Mucosa of descending colon (tissue), 3 donors: ENCODE results near the gene TASP1. TPM values are rescaled to one million over a fixed set of nuclear protein-coding genes. Genes with fewer than 3 reads are reported as not detected.

Experiments used
- ATAC-seq: fragments of 200-7000 bp; cut with Tn5 transposase; one replicate; pipeline ENCODE4 v1.9.1; 2020; ENCODE audit warnings: mild to moderate bottlenecking, moderate library complexity
- DNase-seq, 3 donors: peaks; one replicate each; pipeline ENCODE4 v3.0.0-alpha.2; 2020
- H3K36me3 ChIP-seq: fragments of 200-600 bp; one replicate; pipeline ENCODE4 v1.8.0; 2021; ENCODE audit warnings: low read depth, mild to moderate bottlenecking
- H3K4me1 ChIP-seq: fragments of 200-600 bp; one replicate; pipeline ENCODE4 v1.8.0; 2021; ENCODE audit warnings: low read depth, mild to moderate bottlenecking
- H3K4me3 ChIP-seq: fragments of 200-600 bp; one replicate; pipeline ENCODE4 v1.8.0; 2021; ENCODE audit warnings: mild to moderate bottlenecking
- H3K9me3 ChIP-seq: fragments of 200-600 bp; one replicate; pipeline ENCODE4 v1.8.0; 2021; ENCODE audit warnings: mild to moderate bottlenecking
- CTCF ChIP-seq: fragments of 200-600 bp; IDR thresholded peaks from one replicate; pipeline ENCODE4 v1.8.0; 2022; ENCODE audit warnings: antibody characterized with exemption, mild to moderate bottlenecking
- intact Hi-C, 2 donors: fragments of 100-400 bp; cut with DNase I in 1 of 2; cut with micrococcal nuclease in 1 of 2; formaldehyde crosslinking; loops; one replicate each; pipeline versions ENCODE4 v1.11.0 to v1.11.1; 2022; cut with DNase I, micrococcal nuclease
- total RNA-seq, 3 donors: library from RNA; stranded (reverse); fragmentation: NEBNext Ultra II Directional in 2 of 3; extraction: Animal tissue kit (Norgen Biotek cat#: 25700) in 2 of 3; gene quantifications; one replicate each; pipeline versions ENCODE4 v1.2.1 to v1.2.4, GENCODE V29; 2021 to 2023
- donor health status: DM: no; HTN: no; CAD: no; lungs with moderate emphysema.
- donor health status: DM: no; HTN: no; CAD: no.
- donor health status: DM: no; HTN: yes; CAD: no.

TASP1 gene
- total RNA-seq, 3 donors from 2014 or later = 13.3 to 15.0 (median 13.8) TPM

DNA sequence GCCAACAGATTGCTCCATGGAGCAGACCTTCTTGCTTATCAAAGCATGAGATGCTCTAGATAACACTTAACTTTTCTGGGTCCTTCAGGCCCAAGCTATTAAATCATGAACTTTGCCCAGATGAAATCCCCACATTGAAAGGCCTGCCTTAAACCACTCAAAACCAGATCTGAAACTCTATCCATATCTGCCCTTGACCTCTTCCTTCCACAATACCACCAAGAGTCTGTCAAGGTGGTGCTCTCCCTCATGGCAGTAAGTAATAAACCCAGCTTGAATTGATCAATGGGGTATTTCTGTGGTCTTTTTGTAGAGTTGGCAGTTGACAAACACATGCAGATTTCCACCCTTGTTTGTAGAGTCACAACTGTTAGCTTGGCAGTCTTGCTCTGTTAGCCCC is 282.1 kb downstream of the TASP1 start:
- DNase-seq (no peak), ATAC-seq (no peak)
- no peaks in the 10 kb centered on the region for H3K9me3 ChIP-seq
- no peaks in the 10 kb centered on the region for H3K36me3 ChIP-seq
- intact Hi-C loops = no loop called here
- TF ChIP-seq CTCF = no peak
- no peak overlapping the region for H3K4me3 ChIP-seq
- H3K4me1 ChIP-seq = no peaks in the 10 kb centered on the region

- H3K4me1 ChIP-seq = no peaks in the 10 kb centered on the region
- DNase-seq (no peak), ATAC-seq (no peak)
- H3K9me3 ChIP-seq = no peaks in the 10 kb centered on the region
- H3K4me3 ChIP-seq = no peak overlapping the region
- no peak for TF ChIP-seq CTCF
- H3K36me3 ChIP-seq = no peaks in the 10 kb centered on the region
- intact Hi-C loops = no loop called here
Measured at GRCh38 chr20:13355941-13356486, 282.7 kb downstream of the TASP1 start.

DNA sequence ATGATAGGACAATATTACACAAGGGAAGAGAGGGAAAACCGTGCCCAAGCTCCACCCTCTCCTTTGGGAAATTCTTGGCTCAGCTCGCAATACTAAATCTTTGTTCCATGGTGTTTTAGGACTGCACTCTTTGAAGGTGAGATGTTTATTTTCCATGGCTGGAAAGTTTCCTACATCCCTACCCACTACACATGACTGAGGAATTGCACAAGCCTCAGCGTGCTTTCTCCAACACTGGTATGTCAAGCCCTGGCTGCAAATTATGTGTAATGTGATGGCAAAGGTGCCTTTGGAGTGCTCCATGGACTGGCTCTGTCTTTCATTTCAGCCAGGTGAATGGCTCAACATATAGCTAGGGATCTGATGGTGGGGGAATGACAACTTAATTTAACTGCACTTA is 283.3 kb downstream of the TASP1 start:
- no peaks in the 10 kb centered on the region for H3K36me3 ChIP-seq
- no peak overlapping the region for H3K4me3 ChIP-seq
- DNase-seq = no peak
- no peak for ATAC-seq
- no peaks in the 10 kb centered on the region for H3K9me3 ChIP-seq
- TF ChIP-seq CTCF = no peak
- no peaks in the 10 kb centered on the region for H3K4me1 ChIP-seq
- intact Hi-C loops = no loop called here

GRCh38 chr20:13353261-13353945 is 285.3 kb downstream of the TASP1 start:
- no peak for DNase-seq
- Histone ChIP-seq H3K4me3 (no peak overlapping the region), H3K36me3 (no peaks in the 10 kb centered on the region), H3K4me1 (no peaks in the 10 kb centered on the region), H3K9me3 (no peaks in the 10 kb centered on the region)
- intact Hi-C loops = no loop called here
- no peak for ATAC-seq
- TF ChIP-seq CTCF = no peak

GRCh38 chr20:13349235-13349604 is 289.5 kb downstream of the TASP1 start:
- no peak for TF ChIP-seq CTCF
- H3K9me3 ChIP-seq = no peaks in the 10 kb centered on the region
- H3K36me3 ChIP-seq = no peaks in the 10 kb centered on the region
- DNase-seq (no peak), ATAC-seq (no peak)
- no peaks in the 10 kb centered on the region for H3K4me1 ChIP-seq
- H3K4me3 ChIP-seq = no peak overlapping the region
- intact Hi-C loops = no loop called here
